GM06990 (cell line): Measurements from ENCODE around the gene SLC12A8.

ENCODE experiments used
- DNase-seq: peaks from one replicate; pipeline ENCODE4 v3.0.0-alpha.2; 2011; ENCODE audit not compliant: insufficient read length; ENCODE audit errors: extremely low read depth
- H3K27me3 ChIP-seq: replicated peaks from 2 replicates; pipeline ENCODE4 v1.6.0; 2011; ENCODE audit warnings: low read length; ENCODE audit not compliant: control insufficient read depth, insufficient read depth
- H3K36me3 ChIP-seq: 2 replicates; pipeline ENCODE4 v1.5.1; 2011; ENCODE audit warnings: low read length; ENCODE audit not compliant: control insufficient read depth, insufficient read depth
- H3K4me3 ChIP-seq: replicated peaks from 2 replicates; pipeline ENCODE4 v1.5.1; 2011; ENCODE audit warnings: low read depth, mild to moderate bottlenecking, control low read depth, low read length
- TF ChIP-seq, protein P1 (sequence below): IDR thresholded peaks from 2 replicates; pipeline ENCODE4 v1.5.1; 2011; ENCODE audit warnings: low read length, control low read depth, mild to moderate bottlenecking, inconsistent platforms; ENCODE audit not compliant: insufficient read depth, poor library complexity, severe bottlenecking

Gene SLC12A8

GRCh38 chr3:125190786-125191185 lies 21.8 kb downstream of the SLC12A8 start:
- TF ChIP-seq, protein P1, sequence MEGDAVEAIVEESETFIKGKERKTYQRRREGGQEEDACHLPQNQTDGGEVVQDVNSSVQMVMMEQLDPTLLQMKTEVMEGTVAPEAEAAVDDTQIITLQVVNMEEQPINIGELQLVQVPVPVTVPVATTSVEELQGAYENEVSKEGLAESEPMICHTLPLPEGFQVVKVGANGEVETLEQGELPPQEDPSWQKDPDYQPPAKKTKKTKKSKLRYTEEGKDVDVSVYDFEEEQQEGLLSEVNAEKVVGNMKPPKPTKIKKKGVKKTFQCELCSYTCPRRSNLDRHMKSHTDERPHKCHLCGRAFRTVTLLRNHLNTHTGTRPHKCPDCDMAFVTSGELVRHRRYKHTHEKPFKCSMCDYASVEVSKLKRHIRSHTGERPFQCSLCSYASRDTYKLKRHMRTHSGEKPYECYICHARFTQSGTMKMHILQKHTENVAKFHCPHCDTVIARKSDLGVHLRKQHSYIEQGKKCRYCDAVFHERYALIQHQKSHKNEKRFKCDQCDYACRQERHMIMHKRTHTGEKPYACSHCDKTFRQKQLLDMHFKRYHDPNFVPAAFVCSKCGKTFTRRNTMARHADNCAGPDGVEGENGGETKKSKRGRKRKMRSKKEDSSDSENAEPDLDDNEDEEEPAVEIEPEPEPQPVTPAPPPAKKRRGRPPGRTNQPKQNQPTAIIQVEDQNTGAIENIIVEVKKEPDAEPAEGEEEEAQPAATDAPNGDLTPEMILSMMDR = no peak
- H3K36me3 ChIP-seq = no peaks in the 10 kb centered on the region
- H3K27me3 ChIP-seq = no peaks in the 10 kb centered on the region
- no peak overlapping the region for H3K4me3 ChIP-seq
- DNase-seq = no peak

DNA sequence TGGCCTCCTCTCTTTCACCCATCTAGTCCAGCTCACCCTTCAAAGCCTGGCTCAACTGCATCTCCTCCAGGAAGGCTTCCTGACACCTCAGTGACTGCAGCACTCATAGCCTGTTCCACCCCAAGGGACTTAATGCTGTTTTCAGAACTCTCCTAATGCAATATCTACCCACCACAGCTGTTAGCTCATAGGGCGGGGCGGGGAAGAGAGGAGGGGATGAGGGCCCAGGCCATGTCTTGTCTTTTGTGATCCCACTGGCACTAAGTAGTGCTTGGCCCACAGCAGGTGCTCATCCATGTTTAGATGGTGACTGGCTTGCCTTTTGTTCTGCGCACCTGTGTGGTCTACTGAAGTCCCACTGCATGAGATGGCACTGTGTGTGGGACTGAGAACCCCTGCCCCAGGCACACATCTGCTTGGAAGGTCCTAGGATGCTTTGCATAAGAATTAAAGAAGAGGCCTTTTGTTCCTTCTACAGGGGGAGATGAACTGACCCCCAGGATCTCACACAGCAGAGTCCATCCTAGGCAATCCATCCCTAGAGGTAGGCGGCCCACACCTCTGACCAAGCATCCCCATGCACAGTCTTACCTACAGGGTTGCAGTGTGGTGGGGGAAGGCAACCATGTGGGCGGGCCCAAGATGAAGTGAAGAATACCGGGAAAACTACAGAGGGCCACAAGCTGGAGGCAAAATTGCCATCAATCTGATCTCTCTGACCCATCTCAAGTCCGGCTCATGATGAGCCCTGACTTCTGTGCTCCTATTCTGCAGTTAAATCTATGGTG lies 23.0 kb downstream of the SLC12A8 start:
- H3K4me3 ChIP-seq = no peak overlapping the region
- no peak for DNase-seq
- TF ChIP-seq, protein P1 = no peak
- H3K27me3 ChIP-seq = no peaks in the 10 kb centered on the region
- no peaks in the 10 kb centered on the region for H3K36me3 ChIP-seq

DNA sequence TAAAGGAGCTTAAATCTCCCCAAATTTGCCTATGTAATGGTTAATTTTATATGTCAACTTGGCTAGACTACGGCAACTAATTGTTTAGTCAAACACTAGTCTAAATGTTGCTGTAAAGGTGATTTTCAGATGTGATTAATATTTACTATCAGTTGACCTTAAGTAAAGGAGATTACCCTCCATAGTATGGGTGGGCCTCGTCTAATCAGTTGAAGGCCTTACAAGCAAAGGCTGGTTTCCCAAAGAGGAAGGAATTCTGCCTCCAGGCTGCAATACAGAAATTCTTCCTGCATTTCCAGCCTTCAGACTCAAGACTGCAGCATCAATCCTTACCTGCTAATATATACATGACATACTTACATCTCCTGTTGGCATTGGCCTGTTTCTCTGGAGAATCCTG lies 23.6 kb downstream of the SLC12A8 start:
- TF ChIP-seq, protein P1 = no peak
- DNase-seq = no peak
- no peak overlapping the region for H3K4me3 ChIP-seq
- H3K36me3 ChIP-seq = no peaks in the 10 kb centered on the region
- no peaks in the 10 kb centered on the region for H3K27me3 ChIP-seq

- H3K27me3 ChIP-seq = no peaks in the 10 kb centered on the region
- TF ChIP-seq, protein P1 = no peak
- DNase-seq = no peak
- H3K36me3 ChIP-seq = no peaks in the 10 kb centered on the region
- H3K4me3 ChIP-seq = no peak overlapping the region
These were observed 25.0 kb downstream of the SLC12A8 start for GRCh38 chr3:125187599-125187910.

DNA sequence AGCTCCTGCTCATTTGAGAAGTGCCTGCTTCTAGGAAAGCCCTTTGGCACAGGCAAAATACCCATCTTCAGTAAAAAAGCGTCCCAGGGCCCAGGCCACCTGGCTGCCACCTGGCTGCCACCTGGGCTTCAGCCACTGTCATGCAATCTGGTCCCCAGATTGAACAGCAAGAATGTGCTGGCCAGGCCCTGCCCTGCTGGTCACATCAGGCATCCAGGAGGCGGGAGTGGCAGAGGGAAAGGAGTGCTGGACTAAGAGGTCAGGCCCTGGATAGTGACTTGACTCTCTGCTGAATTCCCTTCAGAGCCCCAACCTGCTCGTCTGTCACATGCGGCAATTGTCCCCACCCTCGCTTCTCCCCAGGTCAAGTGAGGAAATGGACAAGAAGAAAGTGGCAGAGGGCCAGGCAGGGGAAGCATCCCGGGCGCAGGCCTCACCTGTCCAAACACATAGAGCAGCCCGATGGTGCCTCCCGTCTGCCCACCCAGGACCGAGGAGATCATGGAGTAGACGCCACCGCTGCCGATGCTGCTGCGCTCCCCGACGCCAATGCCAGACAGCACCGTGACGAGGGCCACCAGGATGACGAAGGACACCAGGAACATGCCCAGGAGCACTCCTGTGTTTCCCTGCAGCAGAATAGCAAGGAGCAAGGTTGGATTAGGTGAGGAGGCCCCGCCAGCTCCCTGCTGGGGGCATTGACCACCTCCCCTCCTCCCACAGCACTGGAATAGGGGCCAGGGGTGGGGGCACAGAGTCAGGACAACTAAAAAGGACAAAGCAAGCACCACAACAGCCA lies 25.5 kb downstream of the SLC12A8 start:
- no peak for DNase-seq
- Histone ChIP-seq H3K36me3 (no peaks in the 10 kb centered on the region), H3K4me3 (no peak overlapping the region), H3K27me3 (no peaks in the 10 kb centered on the region)
- TF ChIP-seq, protein P1 = no peak
